Stimulated activated CD4-positive, alpha-beta T cell treated with anti-CD3 and anti-CD28 coated beads, Interleukin-2, amount 100 ng/mL, for 48 hours (primary cell): Measurements from ENCODE around the gene CD6.

Experiments
- DNase-seq, 2 donors: peaks; one replicate each; pipeline ENCODE4 v3.0.0-alpha.2; 2020

The CD6 gene

DNA sequence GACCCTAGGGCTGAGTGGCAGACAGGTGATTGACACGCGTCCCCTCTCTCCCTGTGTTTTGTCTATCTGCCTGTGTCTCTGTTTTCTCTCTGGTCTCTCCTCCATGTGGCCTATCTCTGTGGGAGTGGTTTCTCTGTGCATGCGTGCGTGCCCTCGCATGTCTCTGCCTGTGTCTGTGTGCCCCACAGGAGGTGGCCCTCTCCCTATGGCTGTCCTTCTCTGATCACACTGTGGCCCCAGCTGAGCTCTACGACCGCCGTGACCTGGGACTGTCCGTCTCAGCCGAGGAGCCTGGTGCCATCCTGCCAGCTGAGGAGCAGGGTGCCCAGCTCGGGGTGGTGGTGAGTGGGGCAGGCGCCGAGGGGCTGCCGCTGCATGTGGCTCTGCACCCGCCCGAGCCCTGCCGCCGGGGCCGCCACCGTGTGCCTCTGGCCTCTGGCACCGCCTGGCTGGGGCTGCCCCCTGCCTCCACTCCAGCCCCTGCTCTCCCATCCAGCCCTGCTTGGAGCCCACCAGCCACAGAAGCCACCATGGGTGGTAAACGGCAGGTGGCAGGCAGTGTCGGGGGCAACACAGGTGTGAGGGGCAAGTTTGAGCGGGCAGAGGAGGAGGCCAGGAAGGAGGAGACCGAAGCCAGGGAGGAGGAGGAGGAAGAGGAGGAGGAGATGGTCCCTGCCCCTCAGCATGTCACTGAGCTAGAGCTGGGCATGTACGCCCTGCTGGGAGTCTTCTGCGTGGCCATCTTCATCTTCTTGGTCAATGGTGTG lies 35.6 kb upstream of the CD6 start:
- no peak for DNase-seq

DNA sequence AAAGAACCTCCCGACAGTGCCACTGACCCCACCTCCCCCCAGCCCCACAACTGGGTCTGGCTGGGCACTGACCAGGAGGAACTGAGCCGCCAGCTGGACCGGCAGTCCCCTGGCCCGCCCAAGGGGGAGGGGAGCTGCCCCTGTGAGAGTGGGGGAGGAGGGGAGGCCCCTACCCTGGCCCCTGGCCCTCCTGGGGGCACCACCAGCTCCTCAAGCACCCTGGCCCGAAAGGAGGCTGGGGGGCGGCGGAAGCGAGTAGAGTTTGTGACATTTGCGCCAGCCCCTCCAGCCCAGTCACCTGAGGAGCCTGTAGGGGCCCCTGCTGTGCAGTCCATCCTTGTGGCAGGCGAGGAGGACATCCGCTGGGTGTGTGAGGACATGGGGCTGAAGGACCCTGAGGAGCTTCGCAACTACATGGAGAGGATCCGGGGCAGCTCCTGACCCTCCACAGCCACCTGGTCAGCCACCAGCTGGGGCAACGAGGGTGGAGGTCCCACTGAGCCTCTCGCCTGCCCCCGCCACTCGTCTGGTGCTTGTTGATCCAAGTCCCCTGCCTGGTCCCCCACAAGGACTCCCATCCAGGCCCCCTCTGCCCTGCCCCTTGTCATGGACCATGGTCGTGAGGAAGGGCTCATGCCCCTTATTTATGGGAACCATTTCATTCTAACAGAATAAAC lies 34.9 kb upstream of the CD6 start:
- DNase-seq: no peak

DNA sequence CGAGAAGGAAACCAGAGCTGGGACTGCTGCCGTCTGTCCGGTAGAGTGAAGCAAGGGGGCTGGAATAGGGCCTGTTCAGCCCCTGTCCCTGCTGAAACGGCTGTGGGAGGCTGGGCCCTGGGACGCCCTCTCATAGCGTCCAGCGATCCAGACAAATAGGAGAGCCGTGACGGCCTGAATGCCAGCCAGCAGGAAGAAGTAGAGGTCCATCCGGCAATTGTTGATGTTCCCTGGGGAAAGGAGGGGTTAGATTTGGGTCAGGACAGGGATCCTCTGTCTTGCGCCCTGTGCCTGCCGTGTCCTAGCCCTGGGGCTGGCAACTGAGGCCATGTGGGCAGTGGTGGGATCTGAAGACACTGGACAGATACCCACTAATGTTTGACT lies 34.3 kb upstream of the CD6 start:
- no peak for DNase-seq

- DNase-seq: no peak
Measured at GRCh38 chr11:60937811-60938210, 33.7 kb upstream of the CD6 start.

DNA sequence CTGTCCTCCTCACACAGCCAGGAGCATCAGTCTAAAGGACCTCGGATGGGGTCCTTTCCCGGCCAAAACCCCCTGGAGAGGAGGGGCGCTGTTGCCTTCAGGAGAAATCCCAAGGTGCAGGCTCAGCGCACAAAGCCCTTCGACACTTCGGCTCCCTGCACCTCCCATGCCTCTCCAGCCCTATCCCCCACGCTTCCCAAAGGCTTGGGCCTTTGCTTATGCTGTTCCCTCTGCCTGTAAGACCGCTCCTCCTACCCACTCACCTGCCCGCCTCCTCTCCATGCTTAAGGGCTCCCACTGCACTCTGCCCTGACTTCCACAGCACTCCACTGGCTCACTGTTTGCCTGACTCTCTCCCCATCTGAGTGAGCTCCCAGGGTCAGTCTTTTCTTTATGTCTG lies 33.0 kb upstream of the CD6 start:
- no peak for DNase-seq

DNA sequence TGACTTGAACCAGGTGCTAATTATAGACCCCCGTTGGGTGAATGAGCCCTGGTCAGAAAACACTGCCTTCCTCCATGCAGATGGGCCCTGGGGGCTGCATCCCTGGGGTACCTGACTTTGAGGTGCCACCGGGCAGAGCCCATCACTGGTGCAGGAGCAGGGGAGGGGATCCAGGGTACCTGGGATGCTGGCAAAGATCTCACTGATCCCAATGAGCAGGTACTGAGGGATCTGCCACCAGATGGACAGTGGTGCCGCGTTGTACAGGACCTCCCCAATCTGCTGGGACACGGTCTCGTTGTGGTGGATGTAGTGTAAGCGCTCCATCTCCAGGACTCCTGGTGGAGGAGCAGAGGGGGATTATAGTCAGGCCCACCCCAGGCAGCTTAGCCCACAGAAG lies 32.2 kb upstream of the CD6 start:
- DNase-seq: no peak

GRCh38 chr11:60939855-60940254 lies 31.6 kb upstream of the CD6 start:
- no peak for DNase-seq

- no peak for DNase-seq
Measured at GRCh38 chr11:60941371-60942119, 29.9 kb upstream of the CD6 start.

DNA sequence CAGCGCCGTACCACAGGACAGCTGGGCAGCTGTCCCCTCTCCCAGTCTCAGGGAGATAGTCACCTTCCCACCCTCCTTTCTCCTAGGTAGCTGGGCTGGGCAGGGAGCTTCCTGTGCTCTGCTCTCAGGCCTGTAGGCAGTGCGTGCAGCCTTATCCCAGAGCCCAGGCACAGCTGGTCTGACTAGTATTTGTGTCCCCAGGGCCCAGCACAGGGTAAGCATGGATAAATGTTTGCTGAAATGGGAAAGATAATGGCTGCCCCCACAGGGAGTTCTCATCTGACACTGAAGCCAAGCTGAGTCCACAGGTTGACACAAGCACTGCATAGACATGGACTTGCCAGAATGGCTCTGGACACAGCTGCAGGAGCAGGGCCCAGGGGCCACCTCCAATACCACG lies 29.3 kb upstream of the CD6 start:
- no peak for DNase-seq

- no peak for DNase-seq
Measured at GRCh38 chr11:60942970-60943565, 28.4 kb upstream of the CD6 start.

GRCh38 chr11:60944490-60945294 lies 26.8 kb upstream of the CD6 start:
- no peak for DNase-seq

GRCh38 chr11:60945295-60945667 lies 26.2 kb upstream of the CD6 start:
- DNase-seq: no peak

- no peak for DNase-seq
Measured at GRCh38 chr11:60946601-60947264, 24.7 kb upstream of the CD6 start.

DNA sequence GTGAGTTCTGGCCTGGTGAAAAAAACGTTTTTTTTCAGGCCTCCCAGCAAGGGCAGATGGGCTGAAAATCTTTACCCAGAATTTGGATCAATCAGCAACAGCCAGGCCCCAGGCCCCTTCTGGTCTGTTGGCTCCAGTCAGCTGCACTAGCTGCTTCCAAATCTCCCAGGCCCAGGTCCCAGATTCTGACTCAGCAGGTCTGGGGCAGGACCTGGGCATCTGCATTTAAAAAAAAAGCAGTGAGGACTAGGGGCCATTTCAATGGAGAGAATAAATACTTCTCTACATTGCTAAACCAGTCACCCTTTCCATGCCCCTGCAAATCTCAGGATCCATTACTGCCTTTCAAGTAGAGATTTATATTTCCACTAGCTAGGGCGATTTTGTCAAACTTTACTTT lies 23.8 kb upstream of the CD6 start:
- no peak for DNase-seq

GRCh38 chr11:60948250-60948649 lies 23.2 kb upstream of the CD6 start:
- no peak for DNase-seq

DNA sequence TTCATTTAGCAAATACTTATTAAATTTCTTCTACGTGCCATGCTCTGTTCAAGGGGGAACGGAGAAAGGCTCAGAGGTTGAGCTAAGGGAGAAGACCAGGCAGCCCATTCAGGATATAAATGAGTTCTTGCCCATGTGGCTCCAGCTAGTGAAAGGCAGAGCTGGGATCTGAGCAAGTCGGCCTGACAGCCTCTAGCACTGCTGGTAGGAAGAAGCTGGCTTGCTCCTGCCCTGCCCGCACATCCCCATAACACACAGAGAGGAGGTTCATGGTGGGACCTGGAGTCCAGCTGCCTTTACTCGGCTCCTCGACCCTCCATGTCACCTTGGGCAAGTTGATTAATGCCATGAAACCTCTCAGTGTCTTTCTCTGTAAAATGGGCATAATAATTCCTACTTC lies 21.5 kb upstream of the CD6 start:
- no peak for DNase-seq

- peak; percentile 17 to 18 for DNase-seq
Measured at GRCh38 chr11:60950933-60951605, 20.4 kb upstream of the CD6 start.

DNA sequence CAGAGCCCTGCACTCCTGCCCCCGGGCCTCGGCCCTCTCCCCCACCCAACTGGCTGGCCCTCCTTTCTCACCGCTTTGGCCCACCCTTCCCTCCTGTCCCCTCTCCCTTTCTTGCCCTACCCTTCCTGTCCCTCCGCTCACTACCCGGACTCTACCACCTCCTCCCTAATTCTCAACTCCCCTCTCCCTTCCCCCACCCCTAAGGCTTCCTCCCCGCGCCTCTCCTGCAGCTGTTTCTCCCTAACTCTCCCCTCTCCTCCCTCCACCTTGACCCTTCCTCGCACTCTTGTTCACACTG lies 19.9 kb upstream of the CD6 start:
- DNase-seq: no peak

DNA sequence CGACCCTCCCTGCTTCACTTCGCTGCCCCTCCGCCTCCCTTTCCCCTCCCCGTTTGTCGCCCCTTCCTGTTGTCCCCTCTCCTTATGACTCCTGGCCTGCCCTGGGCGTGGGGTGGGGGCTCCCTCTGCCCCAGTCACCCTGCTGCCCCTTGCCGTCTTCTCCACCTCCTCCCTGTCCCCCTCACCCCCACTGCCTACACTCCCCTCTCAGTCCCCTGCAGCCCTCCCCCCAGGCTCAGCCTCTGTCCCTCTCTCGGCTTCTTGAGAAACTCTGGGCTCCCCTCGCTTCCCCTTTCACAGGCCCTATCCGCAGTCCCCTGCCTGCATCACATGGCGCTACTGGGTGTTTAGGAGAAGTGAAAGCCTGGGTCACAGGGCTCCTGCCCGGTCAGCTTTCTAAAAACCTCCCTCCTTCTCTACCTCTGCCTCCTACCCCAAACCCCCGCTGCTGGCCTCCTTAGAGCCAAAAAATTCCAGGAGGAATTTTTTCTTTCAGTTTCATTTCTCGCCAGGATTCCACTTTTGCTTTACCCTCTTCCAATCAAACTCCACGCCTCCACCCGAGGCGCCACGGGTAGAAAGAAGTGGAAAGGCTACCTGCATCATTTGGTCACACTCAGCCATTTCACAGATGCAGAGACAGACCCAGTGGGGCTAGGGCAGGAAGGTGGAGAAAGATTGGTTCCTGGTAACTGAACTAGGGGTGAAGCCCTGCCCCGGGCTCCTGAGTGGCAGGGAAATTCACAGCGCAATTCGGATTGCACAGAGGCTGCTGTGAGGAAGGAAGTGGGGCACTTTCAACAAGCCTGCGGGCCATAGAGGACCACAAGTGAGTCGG lies 19.4 kb upstream of the CD6 start, which contains the start of gene SLC15A3:
SLC15A3 (minus strand) TSS at position 273 of the 838 bp plus-strand sequence. CDS start 625 bp downstream, outside the sequence.
- DNase-seq: peak in 1 of 2 donors; percentile 8

- no peak for DNase-seq
Measured at GRCh38 chr11:60952742-60953170, 18.7 kb upstream of the CD6 start.

DNA sequence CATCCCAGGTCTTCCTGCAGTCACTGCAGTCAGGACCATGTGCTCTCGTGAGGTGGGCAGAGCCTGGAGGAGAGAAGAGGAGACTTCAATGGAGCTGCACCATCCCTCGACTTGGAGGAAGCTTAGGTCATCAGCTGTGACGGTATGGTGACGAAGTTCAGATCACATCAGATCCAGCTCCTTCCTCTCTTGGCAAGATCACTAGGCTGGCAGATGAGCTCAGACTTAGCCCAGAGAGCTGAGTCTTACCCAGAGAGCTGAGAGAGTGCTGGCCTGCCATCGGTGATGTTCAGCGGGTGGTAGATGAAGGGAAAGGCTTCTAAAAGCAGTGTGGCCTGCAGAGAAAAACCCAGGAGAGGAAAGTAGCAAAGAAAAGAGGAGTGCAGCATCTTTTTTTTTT lies 17.7 kb upstream of the CD6 start:
- no peak for DNase-seq
